H9 (cell line): ENCODE measurements around the gene MOV10. TPM values are rescaled to one million over a fixed set of nuclear protein-coding genes. Genes with fewer than 3 reads are reported as not detected.
A peak's percentile ranks its signal among the peaks of the same experiment; 100 is the strongest.

ENCODE experiments used
- DNase-seq: peaks from one replicate; pipeline ENCODE4 v3.0.0-alpha.2; 2017
- H2AFZ ChIP-seq: one replicate; pipeline ENCODE4 v1.6.1; 2013; ENCODE audit warnings: mild to moderate bottlenecking, low read length, control low read depth, moderate library complexity
- H2AK5ac ChIP-seq: 2 replicates; pipeline ENCODE4 v1.6.1; 2013; ENCODE audit warnings: low read length, control low read depth, mixed read lengths; ENCODE audit not compliant: insufficient read length
- H2BK120ac ChIP-seq: one replicate; pipeline ENCODE4 v1.6.1; 2013; ENCODE audit warnings: low read depth, mild to moderate bottlenecking, low read length, control low read depth, inconsistent platforms; ENCODE audit not compliant: poor library complexity, severe bottlenecking
- H2BK12ac ChIP-seq: 2 replicates; pipeline ENCODE4 v1.6.1; 2013; ENCODE audit warnings: low read length, control low read depth, mixed read lengths, low read depth; ENCODE audit not compliant: insufficient read length
- H2BK15ac ChIP-seq: 2 replicates; pipeline ENCODE4 v1.6.1; 2013; ENCODE audit warnings: low read depth, low read length, control low read depth
- H2BK20ac ChIP-seq: one replicate; pipeline ENCODE4 v1.6.1; 2013; ENCODE audit warnings: low read depth, mild to moderate bottlenecking, low read length, control low read depth, inconsistent platforms; ENCODE audit not compliant: poor library complexity, severe bottlenecking
- H2BK5ac ChIP-seq: 2 replicates; pipeline ENCODE4 v1.6.1; 2013; ENCODE audit warnings: low read length, control low read depth, mixed read lengths; ENCODE audit not compliant: insufficient read length
- H3K14ac ChIP-seq: 2 replicates; pipeline ENCODE4 v1.6.1; 2013; ENCODE audit warnings: low read length, control low read depth; ENCODE audit not compliant: insufficient read depth
- H3K18ac ChIP-seq: 2 replicates; pipeline ENCODE4 v1.6.1; 2013; ENCODE audit warnings: low read depth, mild to moderate bottlenecking, mixed read lengths, low read length, control low read depth; ENCODE audit not compliant: insufficient read length
- H3K23ac ChIP-seq: 2 replicates; pipeline ENCODE4 v1.6.1; 2013; ENCODE audit warnings: low read length, control low read depth, mixed read lengths, low read depth; ENCODE audit not compliant: insufficient read length
- H3K23me2 ChIP-seq: 2 replicates; pipeline ENCODE4 v1.6.1; 2013; ENCODE audit warnings: low read depth, mild to moderate bottlenecking, mixed read lengths, low read length, control low read depth; ENCODE audit not compliant: insufficient read length, poor library complexity, severe bottlenecking
- H3K27ac ChIP-seq: 2 replicates; pipeline ENCODE4 v1.5.1; 2013; ENCODE audit warnings: low read length, control low read depth, mixed read lengths, low read depth; ENCODE audit not compliant: insufficient read length
- H3K27me3 ChIP-seq: 2 replicates; pipeline ENCODE4 v1.6.1; 2013; ENCODE audit warnings: low read length, control low read depth, inconsistent platforms; ENCODE audit not compliant: insufficient read depth
- H3K4ac ChIP-seq: 2 replicates; pipeline ENCODE4 v1.6.1; 2013; ENCODE audit warnings: low read depth, mild to moderate bottlenecking, control low read depth, inconsistent platforms, low read length, moderate library complexity
- H3K4me1 ChIP-seq: 2 replicates; pipeline ENCODE4 v1.6.1; 2013; ENCODE audit warnings: low read length, control low read depth, inconsistent platforms; ENCODE audit not compliant: insufficient read depth
- H3K4me2 ChIP-seq: 2 replicates; pipeline ENCODE4 v1.6.1; 2013; ENCODE audit warnings: low read length, control low read depth, mixed read lengths; ENCODE audit not compliant: insufficient read length, insufficient read depth
- H3K56ac ChIP-seq: 2 replicates; pipeline ENCODE4 v1.6.1; 2013; ENCODE audit warnings: low read depth, mild to moderate bottlenecking, mixed read lengths, low read length, control low read depth; ENCODE audit not compliant: insufficient read length
- H3K79me1 ChIP-seq: 2 replicates; pipeline ENCODE4 v1.6.1; 2013; ENCODE audit warnings: low read depth, mild to moderate bottlenecking, moderate library complexity, low read length, control low read depth, inconsistent platforms; ENCODE audit not compliant: insufficient read depth, poor library complexity, severe bottlenecking
- H3K79me2 ChIP-seq: 2 replicates; pipeline ENCODE4 v1.6.1; 2013; ENCODE audit warnings: low read length, control low read depth, inconsistent platforms; ENCODE audit not compliant: insufficient read depth
- H3K9ac ChIP-seq: 2 replicates; pipeline ENCODE4 v1.6.1; 2013; ENCODE audit warnings: low read length, control low read depth, mixed read lengths; ENCODE audit not compliant: insufficient read length; ENCODE audit errors: extremely low read depth
- H3K9me3 ChIP-seq: one replicate; pipeline ENCODE4 v1.6.1; 2013; ENCODE audit warnings: low read depth, low read length, inconsistent platforms; ENCODE audit not compliant: control insufficient read depth
- H3T11ph ChIP-seq: one replicate; pipeline ENCODE4 v1.6.1; 2013; ENCODE audit warnings: mild to moderate bottlenecking, low read length, control low read depth, inconsistent platforms
- H4K20me1 ChIP-seq: one replicate; pipeline ENCODE4 v1.6.1; 2013; ENCODE audit not compliant: control insufficient read depth, insufficient read length, insufficient read depth
- H4K5ac ChIP-seq: 2 replicates; pipeline ENCODE4 v1.6.1; 2013; ENCODE audit warnings: low read depth, mild to moderate bottlenecking, mixed read lengths, low read length, control low read depth; ENCODE audit not compliant: insufficient read length
- H4K8ac ChIP-seq: replicated peaks from 2 replicates; pipeline ENCODE4 v1.6.1; 2013; ENCODE audit warnings: low read length, control low read depth, mixed read lengths, low read depth; ENCODE audit not compliant: insufficient read length
- H4K91ac ChIP-seq: 2 replicates; pipeline ENCODE4 v1.6.1; 2013; ENCODE audit warnings: low read depth, mild to moderate bottlenecking, moderate library complexity, mixed read lengths, low read length, control low read depth; ENCODE audit not compliant: insufficient read length
- H3K27ac Mint-ChIP-seq, 3 experiments: 2 replicates in 2 of 3; 3 replicates in 1 of 3; pipeline ENCODE4 v1.8.0; 2020 to 2021; ENCODE audit warnings: mixed read lengths in 3 of 3, mild to moderate bottlenecking in 1 of 3, moderate library complexity in 1 of 3
- H3K27me3 Mint-ChIP-seq: 2 replicates; pipeline ENCODE4 v1.8.0; 2021; ENCODE audit warnings: low read depth, mild to moderate bottlenecking, moderate library complexity, mixed read lengths
- H3K36me3 Mint-ChIP-seq, 3 experiments: 2 replicates in 2 of 3; 3 replicates in 1 of 3; pipeline ENCODE4 v1.8.0; 2020 to 2021; ENCODE audit warnings: low read depth in 3 of 3, mixed read lengths in 3 of 3; ENCODE audit not compliant: insufficient read depth in 1 of 3
- H3K4me1 Mint-ChIP-seq, 2 experiments: 2 replicates each; pipeline ENCODE4 v1.8.0; 2020; ENCODE audit warnings: mixed read lengths in 2 of 2
- H3K4me3 Mint-ChIP-seq, 2 experiments: 2 replicates in 1 of 2; 3 replicates in 1 of 2; pipeline ENCODE4 v1.8.0; 2020 to 2021; ENCODE audit warnings: mild to moderate bottlenecking in 2 of 2, mixed read lengths in 2 of 2, moderate library complexity in 1 of 2
- H3K9me3 Mint-ChIP-seq, 2 experiments: 2 replicates in 1 of 2; 3 replicates in 1 of 2; pipeline ENCODE4 v1.8.0; 2020; ENCODE audit warnings: mild to moderate bottlenecking in 2 of 2, mixed read lengths in 2 of 2, moderate library complexity in 1 of 2
- WGBS: extraction: QIAGEN DNeasy Blood & Tissue Kit; methylation state at CpG from one replicate; pipeline ENCODE4 v1.1.7; 2013; ENCODE audit warnings: missing lambda C conversion rate, low lambda C conversion rate, mixed read lengths; ENCODE audit not compliant: insufficient read length; ENCODE audit errors: extremely low coverage; 5-methylcytosine and 5-hydroxymethylcytosine counted together
- total RNA-seq: library from RNA; stranded (reverse); gene quantifications from 2 replicates; pipeline ENCODE4 v1.2.1, GENCODE V29; 2021
- TF ChIP-seq, protein P1 (sequence below): fragments of 200-600 bp; sonication (generic); conservative IDR thresholded peaks from 3 replicates; pipeline ENCODE4 v1.8.0; 2021; ENCODE audit warnings: antibody characterized with exemption, mild to moderate bottlenecking

Gene MOV10
- total RNA-seq, 1 experiment from 2014 or later: 77.8 TPM

- no peak overlapping the region for H3K18ac ChIP-seq
- no peaks in the 10 kb centered on the region for H3K9me3 ChIP-seq
- no peak overlapping the region for H3K14ac ChIP-seq
- H2BK12ac ChIP-seq: no peak overlapping the region
- no peak overlapping the region for H3T11ph ChIP-seq
- Mint-ChIP-seq H3K4me1 (peaks cover 47 to 48% of the 10 kb centered on the region in 2 experiments), H3K27ac (no peak overlapping the region; a peak in 1 of 7 replicates), H3K4me3 (peak overlapping the region; percentile 78 to 95), H3K27me3 (peaks cover 55% of the 10 kb centered on the region), H3K36me3 (peaks cover 0 to 3% (median 2%) of the 10 kb centered on the region in 3 experiments; a peak in 3 of 7 replicates), H3K9me3 (peaks cover 0 to 3% of the 10 kb centered on the region in 2 experiments; a peak in 2 of 5 replicates)
- H2BK5ac ChIP-seq: no peak overlapping the region
- WGBS: no CpG with 5 or more reads among the region's 13 CpGs
- no peak overlapping the region for H3K27ac ChIP-seq
- no peaks in the 10 kb centered on the region; the same call in 1 of the 2 replicates for H3K27me3 ChIP-seq
- H3K23me2 ChIP-seq: peaks cover 19% of the 10 kb centered on the region
- peak; percentile 94 for DNase-seq
- H4K20me1 ChIP-seq: no peaks in the 10 kb centered on the region
- no peak overlapping the region for H3K9ac ChIP-seq
- no peak overlapping the region for H4K91ac ChIP-seq
- TF ChIP-seq, protein P1, sequence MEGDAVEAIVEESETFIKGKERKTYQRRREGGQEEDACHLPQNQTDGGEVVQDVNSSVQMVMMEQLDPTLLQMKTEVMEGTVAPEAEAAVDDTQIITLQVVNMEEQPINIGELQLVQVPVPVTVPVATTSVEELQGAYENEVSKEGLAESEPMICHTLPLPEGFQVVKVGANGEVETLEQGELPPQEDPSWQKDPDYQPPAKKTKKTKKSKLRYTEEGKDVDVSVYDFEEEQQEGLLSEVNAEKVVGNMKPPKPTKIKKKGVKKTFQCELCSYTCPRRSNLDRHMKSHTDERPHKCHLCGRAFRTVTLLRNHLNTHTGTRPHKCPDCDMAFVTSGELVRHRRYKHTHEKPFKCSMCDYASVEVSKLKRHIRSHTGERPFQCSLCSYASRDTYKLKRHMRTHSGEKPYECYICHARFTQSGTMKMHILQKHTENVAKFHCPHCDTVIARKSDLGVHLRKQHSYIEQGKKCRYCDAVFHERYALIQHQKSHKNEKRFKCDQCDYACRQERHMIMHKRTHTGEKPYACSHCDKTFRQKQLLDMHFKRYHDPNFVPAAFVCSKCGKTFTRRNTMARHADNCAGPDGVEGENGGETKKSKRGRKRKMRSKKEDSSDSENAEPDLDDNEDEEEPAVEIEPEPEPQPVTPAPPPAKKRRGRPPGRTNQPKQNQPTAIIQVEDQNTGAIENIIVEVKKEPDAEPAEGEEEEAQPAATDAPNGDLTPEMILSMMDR: peak; percentile 98
- no peak overlapping the region for H2AFZ ChIP-seq
- H3K4me2 ChIP-seq: peak overlapping the region; percentile 62
- no peak overlapping the region for H2BK120ac ChIP-seq
- no peak overlapping the region for H4K5ac ChIP-seq
- H2AK5ac ChIP-seq: no peak overlapping the region
- no peak overlapping the region for H3K56ac ChIP-seq
- no peaks in the 10 kb centered on the region for H3K79me1 ChIP-seq
- no peak overlapping the region for H4K8ac ChIP-seq
- no peaks in the 10 kb centered on the region; the same call in 1 of the 2 replicates for H3K79me2 ChIP-seq
- no peak overlapping the region for H2BK15ac ChIP-seq
- H3K23ac ChIP-seq: no peak overlapping the region
- H3K4ac ChIP-seq: no peak overlapping the region
- H2BK20ac ChIP-seq: no peak overlapping the region
- H3K4me1 ChIP-seq: peaks cover 3% of the 10 kb centered on the region; the same call in 1 of the 2 replicates
Observed at GRCh38 chr1:112716133-112716720, 41.8 kb downstream of the MOV10 start.
